IMR-90 (cell line): ENCODE data around the gene GAL. TPM values are rescaled to one million over a fixed set of nuclear protein-coding genes. Genes with fewer than 3 reads are reported as not detected.

Experiments used
- ATAC-seq: fragments of 200-7000 bp; cut with Tn5 transposase; 2 replicates; pipeline ENCODE4 v1.9.1; 2020; ENCODE audit warnings: low read depth, mild to moderate bottlenecking, moderate library complexity
- BruUV-seq: library from RNA; stranded (reverse); fragments of 400-500 nt; replicated peaks from 2 replicates; lab custom pipeline; 2021; lab: Mats Ljungman, UMichigan
- CTCF ChIA-PET: fragments of 300-600 bp; formaldehyde crosslinking; extraction: SDS; loops from one replicate; lab custom pipeline; 2021; ENCODE audit warnings: antibody characterized with exemption; lab: Yijun Ruan, JAX
- POLR2A ChIA-PET: fragments of 300-600 bp; sonication (Branson Sonifier 250); formaldehyde crosslinking; loops from one replicate; lab custom pipeline; 2022; ENCODE audit warnings: antibody characterized with exemption; ENCODE audit not compliant: unreplicated experiment; lab: Charles Lee
- DNase-seq: peaks from one replicate; pipeline ENCODE4 v3.0.0; 2013
- H2AFZ ChIP-seq: replicated peaks from 2 replicates; pipeline ENCODE3; 2013; ENCODE audit warnings: low read length, mild to moderate bottlenecking; ENCODE audit not compliant: poor library complexity
- H2AK5ac ChIP-seq: 2 replicates; pipeline ENCODE4 v1.6.1; 2013; ENCODE audit warnings: low read depth, low read length, inconsistent platforms
- H2AK9ac ChIP-seq: replicated peaks from 2 replicates; pipeline ENCODE3; 2013; ENCODE audit warnings: mild to moderate bottlenecking, low read depth, low read length, moderate library complexity; ENCODE audit not compliant: poor library complexity
- H2BK120ac ChIP-seq: 2 replicates; pipeline ENCODE4 v1.6.1; 2013; ENCODE audit warnings: low read depth, low read length, inconsistent platforms
- H2BK15ac ChIP-seq: 3 replicates; pipeline ENCODE4 v1.6.1; 2013; ENCODE audit warnings: low read depth, low read length, inconsistent platforms
- H2BK20ac ChIP-seq: 2 replicates; pipeline ENCODE4 v1.6.1; 2013; ENCODE audit warnings: low read depth, mild to moderate bottlenecking, inconsistent platforms, low read length, moderate library complexity
- H2BK5ac ChIP-seq: 2 replicates; pipeline ENCODE4 v1.6.1; 2013; ENCODE audit warnings: mild to moderate bottlenecking, low read depth, low read length, inconsistent platforms; ENCODE audit not compliant: poor library complexity, severe bottlenecking
- H3K14ac ChIP-seq: replicated peaks from 2 replicates; pipeline ENCODE4 v1.6.1; 2013; ENCODE audit warnings: low read depth, low read length, inconsistent platforms
- H3K18ac ChIP-seq: 2 replicates; pipeline ENCODE4 v1.6.1; 2013; ENCODE audit warnings: low read depth, low read length, control low read depth
- H3K23ac ChIP-seq: 2 replicates; pipeline ENCODE4 v1.6.1; 2013; ENCODE audit warnings: low read depth, low read length, inconsistent platforms
- H3K27ac ChIP-seq: 2 replicates; pipeline ENCODE4 v1.5.1; 2013; ENCODE audit warnings: mild to moderate bottlenecking, control low read depth, low read length; ENCODE audit not compliant: insufficient read depth
- H3K27me3 ChIP-seq: 2 replicates; pipeline ENCODE4 v1.6.1; 2013; ENCODE audit warnings: low read length; ENCODE audit not compliant: control insufficient read depth, insufficient read depth
- H3K36me3 ChIP-seq: 2 replicates; pipeline ENCODE4 v1.6.1; 2013; ENCODE audit warnings: low read length, mixed read lengths; ENCODE audit not compliant: control insufficient read depth, insufficient read depth
- H3K4ac ChIP-seq: 2 replicates; pipeline ENCODE4 v1.6.1; 2013; ENCODE audit warnings: low read depth, low read length, inconsistent platforms
- H3K4me1 ChIP-seq: 2 replicates; pipeline ENCODE4 v1.6.1; 2013; ENCODE audit warnings: low read length, mixed read lengths; ENCODE audit not compliant: control insufficient read depth, insufficient read depth
- H3K4me2 ChIP-seq: 2 replicates; pipeline ENCODE4 v1.6.1; 2013; ENCODE audit warnings: low read depth, mild to moderate bottlenecking, control low read depth, low read length, moderate library complexity
- H3K4me3 ChIP-seq: 2 replicates; pipeline ENCODE4 v1.5.1; 2013; ENCODE audit warnings: low read depth, mild to moderate bottlenecking, control low read depth, low read length, moderate library complexity; ENCODE audit not compliant: insufficient read depth
- H3K56ac ChIP-seq: 2 replicates; pipeline ENCODE4 v1.6.1; 2013; ENCODE audit warnings: low read length, inconsistent platforms; ENCODE audit not compliant: insufficient read depth; ENCODE audit errors: extremely low read depth
- H3K79me1 ChIP-seq, 2 experiments: 2 replicates each; pipeline ENCODE4 v1.6.1; 2013; ENCODE audit warnings: low read length in 2 of 2, inconsistent platforms in 1 of 2, low read depth in 1 of 2
- H3K9ac ChIP-seq: 2 replicates; pipeline ENCODE4 v1.6.1; 2013; ENCODE audit warnings: low read depth, low read length, control low read depth
- H3K9me1 ChIP-seq: 2 replicates; pipeline ENCODE4 v1.6.1; 2013; ENCODE audit warnings: low read length, inconsistent platforms; ENCODE audit not compliant: insufficient read depth
- H3K9me3 ChIP-seq: 2 replicates; pipeline ENCODE4 v1.6.1; 2013; ENCODE audit warnings: low read length; ENCODE audit not compliant: control insufficient read depth, insufficient read depth
- H4K20me1 ChIP-seq: 2 replicates; pipeline ENCODE4 v1.6.1; 2013; ENCODE audit warnings: low read length, inconsistent platforms; ENCODE audit not compliant: insufficient read depth
- H4K5ac ChIP-seq: 2 replicates; pipeline ENCODE4 v1.6.1; 2013; ENCODE audit warnings: mild to moderate bottlenecking, low read depth, low read length, control low read depth
- H4K8ac ChIP-seq, 2 experiments: 2 replicates each; pipeline ENCODE4 v1.6.1; 2013; ENCODE audit warnings: low read depth in 2 of 2, low read length in 2 of 2, control low read depth in 1 of 2, inconsistent platforms in 1 of 2
- H4K91ac ChIP-seq: 2 replicates; pipeline ENCODE4 v1.6.1; 2013; ENCODE audit warnings: low read depth, low read length, inconsistent platforms; ENCODE audit not compliant: insufficient read depth
- CTCF ChIP-seq: conservative IDR thresholded peaks from 2 replicates; pipeline ENCODE4 v1.5.1; 2012; ENCODE audit warnings: mild to moderate bottlenecking, low read depth, low read length, improper control_type of control experiment
- MAZ ChIP-seq: IDR thresholded peaks from 2 replicates; pipeline ENCODE4 v1.6.1; 2012; ENCODE audit warnings: low read depth, mild to moderate bottlenecking, low read length, improper control_type of control experiment, moderate library complexity, borderline replicate concordance
- RFX5 ChIP-seq: IDR thresholded peaks from 2 replicates; pipeline ENCODE4 v1.8.0; 2012; ENCODE audit warnings: low read depth, mild to moderate bottlenecking, low read length, moderate library complexity
- WGBS, 2 experiments: methylation state at CpG; one replicate each; pipeline versions ENCODE4 v1.1.5 to v1.1.7; 2013; ENCODE audit warnings: missing lambda C conversion rate in 2 of 2; ENCODE audit not compliant: insufficient read length in 1 of 2; ENCODE audit errors: extremely low coverage in 2 of 2; 5-methylcytosine and 5-hydroxymethylcytosine counted together
- dilution Hi-C: fragments of 300-500 bp; cut with HindIII; formaldehyde crosslinking; loops from one replicate; pipeline ENCODE4 v1.14.3; 2018; ENCODE audit warnings: low sequenced_read_pairs; ENCODE audit not compliant: unreplicated experiment
- in situ Hi-C: fragments of 300-500 bp; cut with MboI; formaldehyde crosslinking; loops from 3 replicates; pipeline ENCODE4 v1.14.3; 2019; ENCODE audit warnings: low sequenced_read_pairs, inconsistent platforms, mixed read lengths
- intact Hi-C: fragments of 100-400 bp; cut with micrococcal nuclease; formaldehyde crosslinking; loops from 2 replicates; pipeline ENCODE4 v1.10.0; 2022
- polyA plus RNA-seq, 3 experiments: library from polyadenylated mRNA; depleted of rRNA; stranded (reverse); fragments of >200 nt; gene quantifications; 2 replicates each; pipeline ENCODE4 v1.2.3, GENCODE V29; 2012; ENCODE audit warnings: low replicate concordance in 1 of 3
- total RNA-seq: library from RNA; depleted of rRNA; stranded (reverse); fragments of >200 nt; gene quantifications from 2 replicates; pipeline ENCODE4 v1.2.3, GENCODE V29; 2012

The GAL gene
- total and polyA plus RNA-seq, 2 of the 4 experiments (the other 2 are of a cell fraction), result 2.0 TPM; not detected in 1

GRCh38 chr11:68641880-68642279 is 42.5 kb upstream of the GAL start:
- no CpG with 5 or more reads among the region's 15 CpGs for WGBS, 2 experiments
- H3K18ac ChIP-seq, result no peak overlapping the region
- no peaks in the 10 kb centered on the region for H3K9me1 ChIP-seq
- H4K5ac ChIP-seq, result no peak overlapping the region
- H3K27me3 ChIP-seq, result peaks cover 29% of the 10 kb centered on the region
- H2AFZ ChIP-seq, result no peak overlapping the region
- ATAC-seq (no peak), DNase-seq (no peak)
- no peaks in the 10 kb centered on the region for H4K20me1 ChIP-seq
- H2BK120ac ChIP-seq, result no peak overlapping the region
- H2AK9ac ChIP-seq, result no peak overlapping the region
- in situ Hi-C loops, result no loop called here
- no TSS peak for BruUV-seq
- intact Hi-C loops, result no loop called here
- ChIA-PET CTCF (no interaction called here), POLR2A (no interaction called here)
- H3K79me1 ChIP-seq, result no peaks in the 10 kb centered on the region
- TF ChIP-seq CTCF (no peak), MAZ (no peak), RFX5 (no peak)
- no peak overlapping the region for H2BK5ac ChIP-seq
- H2BK20ac ChIP-seq, result no peak overlapping the region
- no peaks in the 10 kb centered on the region for H3K36me3 ChIP-seq
- no peak overlapping the region for H3K4me2 ChIP-seq
- H3K14ac ChIP-seq, result no peak overlapping the region
- H3K4me1 ChIP-seq, result no peaks in the 10 kb centered on the region
- dilution Hi-C loops, result no loop called here
- H3K23ac ChIP-seq, result no peak overlapping the region
- no peak overlapping the region for H3K9ac ChIP-seq
- H4K91ac ChIP-seq, result no peak overlapping the region
- no peak overlapping the region for H3K56ac ChIP-seq
- no peak overlapping the region for H2BK15ac ChIP-seq
- H3K9me3 ChIP-seq, result peaks cover 2% of the 10 kb centered on the region
- H2AK5ac ChIP-seq, result no peak overlapping the region
- H3K4me3 ChIP-seq, result no peak overlapping the region
- no peak overlapping the region for H3K27ac ChIP-seq
- H4K8ac ChIP-seq, result no peak overlapping the region
- H3K4ac ChIP-seq, result no peak overlapping the region
